Stomach (tissue), 4 donors: Measurements from ENCODE around the gene TAF4.

ENCODE experiments used
- CTCF ChIP-seq, 7 experiments: fragments of 450-650 bp in 4 of 7; fragments of 200-600 bp in 3 of 7; sonication (generic) in 3 of 7; IDR thresholded peaks; one replicate each; pipeline ENCODE4 v1.5.1; 2016 to 2019; ENCODE audit warnings: antibody characterized with exemption in 7 of 7, control low read depth in 2 of 7, mild to moderate bottlenecking in 1 of 7
- EP300 ChIP-seq: sonication (generic); formaldehyde crosslinking; IDR thresholded peaks from one replicate; pipeline ENCODE4 v1.6.1; 2017; ENCODE audit warnings: antibody characterized with exemption
- POLR2A ChIP-seq, 4 donors: fragments of 450-650 bp; IDR thresholded peaks; one replicate each; pipeline ENCODE4 v1.6.1; 2016; ENCODE audit warnings: antibody characterized with exemption in 4 of 4, control low read depth in 2 of 4, mild to moderate bottlenecking in 1 of 4, moderate library complexity in 1 of 4
- POLR2AphosphoS5 ChIP-seq, 3 donors: sonication (generic); formaldehyde crosslinking; IDR thresholded peaks; one replicate each; pipeline ENCODE4 v1.6.1; 2016; ENCODE audit warnings: antibody characterized with exemption in 3 of 3

GRCh38 chr20:61991476-61991875 lies 74.2 kb downstream of the TAF4 start:
- TF ChIP-seq POLR2AphosphoS5 (IDR thresholded peaks at IDR 0.05): no peak
- TF ChIP-seq CTCF (IDR thresholded peaks at IDR 0.05): no peak
- TF ChIP-seq EP300: no peak
- TF ChIP-seq POLR2A (IDR thresholded peaks at IDR 0.05): no peak
